Measurements from ENCODE around the gene ERCC6L2. TPM values are rescaled to one million over a fixed set of nuclear protein-coding genes. Genes with fewer than 3 reads are reported as not detected.

Gene ERCC6L2
- total RNA-seq, 2 donors from 2014 or later: 21.5 to 36.4 TPM

GRCh38 chr9:95834281-95834907 is 41.1 kb upstream of the ERCC6L2 start:
- Histone ChIP-seq H3K4me1 (no peaks in the 10 kb centered on the region), H3K36me3 (no peaks in the 10 kb centered on the region), H3K9me3 (no peaks in the 10 kb centered on the region), H3K4me3 (no peak overlapping the region), H3K27me3 (no peaks in the 10 kb centered on the region), H3K9ac (ENCODE audit: low read depth in 2 of 2, low read length in 2 of 2) (no peak overlapping the region), H3K27ac (no peak overlapping the region)
- DNase-seq: no peak
- intact Hi-C loops (cut with DNase I): no loop called here
- TF ChIP-seq CTCF (IDR thresholded peaks at IDR 0.05): no peak

- intact Hi-C loops (cut with DNase I): no loop called here
- H3K4me1 ChIP-seq: no peaks in the 10 kb centered on the region
- no peaks in the 10 kb centered on the region for H3K27me3 ChIP-seq
- H3K4me3 ChIP-seq: no peak overlapping the region
- no peaks in the 10 kb centered on the region for H3K36me3 ChIP-seq
- H3K27ac ChIP-seq: no peak overlapping the region
- TF ChIP-seq CTCF (IDR thresholded peaks at IDR 0.05): no peak
- no peak overlapping the region for H3K9ac ChIP-seq (ENCODE audit: low read depth in 2 of 2, low read length in 2 of 2)
- no peaks in the 10 kb centered on the region for H3K9me3 ChIP-seq
- DNase-seq: no peak
Observed at GRCh38 chr9:95835393-95835792, 40.1 kb upstream of the ERCC6L2 start.

- H3K9ac ChIP-seq (ENCODE audit: low read depth in 2 of 2, low read length in 2 of 2): no peak overlapping the region
- H3K27ac ChIP-seq: no peak overlapping the region
- TF ChIP-seq CTCF (IDR thresholded peaks at IDR 0.05): no peak
- H3K9me3 ChIP-seq: no peaks in the 10 kb centered on the region
- no peak overlapping the region for H3K4me3 ChIP-seq
- H3K4me1 ChIP-seq: no peaks in the 10 kb centered on the region
- no peak for DNase-seq
- H3K36me3 ChIP-seq: no peaks in the 10 kb centered on the region
- intact Hi-C loops (cut with DNase I): no loop called here
- H3K27me3 ChIP-seq: no peaks in the 10 kb centered on the region
Observed at GRCh38 chr9:95836072-95836471, 39.4 kb upstream of the ERCC6L2 start.

- no peaks in the 10 kb centered on the region for H3K36me3 ChIP-seq
- no peak for DNase-seq
- no peak overlapping the region for H3K27ac ChIP-seq
- TF ChIP-seq CTCF (IDR thresholded peaks at IDR 0.05): no peak
- H3K27me3 ChIP-seq: no peaks in the 10 kb centered on the region
- no peak overlapping the region for H3K4me3 ChIP-seq
- no peaks in the 10 kb centered on the region for H3K9me3 ChIP-seq
- no peaks in the 10 kb centered on the region for H3K4me1 ChIP-seq
- intact Hi-C loops (cut with DNase I): no loop called here
- H3K9ac ChIP-seq (ENCODE audit: low read depth in 2 of 2, low read length in 2 of 2): no peak overlapping the region
Observed at GRCh38 chr9:95839012-95839411, 36.5 kb upstream of the ERCC6L2 start.

- H3K4me1 ChIP-seq: no peaks in the 10 kb centered on the region
- no peak for TF ChIP-seq CTCF (IDR thresholded peaks at IDR 0.05)
- intact Hi-C loops (cut with DNase I): no loop called here
Observed at GRCh38 chr9:95840074-95840473, 35.4 kb upstream of the ERCC6L2 start.

More at GRCh38 chr9:95840074-95840473, 35.4 kb upstream of the ERCC6L2 start:
- H3K27ac ChIP-seq: no peak overlapping the region
- H3K9ac ChIP-seq (ENCODE audit: low read depth in 2 of 2, low read length in 2 of 2): no peak overlapping the region
- no peaks in the 10 kb centered on the region for H3K27me3 ChIP-seq
- no peaks in the 10 kb centered on the region for H3K36me3 ChIP-seq
- no peak for DNase-seq
- no peaks in the 10 kb centered on the region for H3K9me3 ChIP-seq
- H3K4me3 ChIP-seq: no peak overlapping the region

Data from colonic mucosa (tissue), 4 donors.